ENCODE measurements around the gene PLEKHG5. TPM values are rescaled to one million over a fixed set of nuclear protein-coding genes. Genes with fewer than 3 reads are reported as not detected.

PLEKHG5 gene
- polyA plus RNA-seq, 1 experiment: 4.2 TPM

DNA sequence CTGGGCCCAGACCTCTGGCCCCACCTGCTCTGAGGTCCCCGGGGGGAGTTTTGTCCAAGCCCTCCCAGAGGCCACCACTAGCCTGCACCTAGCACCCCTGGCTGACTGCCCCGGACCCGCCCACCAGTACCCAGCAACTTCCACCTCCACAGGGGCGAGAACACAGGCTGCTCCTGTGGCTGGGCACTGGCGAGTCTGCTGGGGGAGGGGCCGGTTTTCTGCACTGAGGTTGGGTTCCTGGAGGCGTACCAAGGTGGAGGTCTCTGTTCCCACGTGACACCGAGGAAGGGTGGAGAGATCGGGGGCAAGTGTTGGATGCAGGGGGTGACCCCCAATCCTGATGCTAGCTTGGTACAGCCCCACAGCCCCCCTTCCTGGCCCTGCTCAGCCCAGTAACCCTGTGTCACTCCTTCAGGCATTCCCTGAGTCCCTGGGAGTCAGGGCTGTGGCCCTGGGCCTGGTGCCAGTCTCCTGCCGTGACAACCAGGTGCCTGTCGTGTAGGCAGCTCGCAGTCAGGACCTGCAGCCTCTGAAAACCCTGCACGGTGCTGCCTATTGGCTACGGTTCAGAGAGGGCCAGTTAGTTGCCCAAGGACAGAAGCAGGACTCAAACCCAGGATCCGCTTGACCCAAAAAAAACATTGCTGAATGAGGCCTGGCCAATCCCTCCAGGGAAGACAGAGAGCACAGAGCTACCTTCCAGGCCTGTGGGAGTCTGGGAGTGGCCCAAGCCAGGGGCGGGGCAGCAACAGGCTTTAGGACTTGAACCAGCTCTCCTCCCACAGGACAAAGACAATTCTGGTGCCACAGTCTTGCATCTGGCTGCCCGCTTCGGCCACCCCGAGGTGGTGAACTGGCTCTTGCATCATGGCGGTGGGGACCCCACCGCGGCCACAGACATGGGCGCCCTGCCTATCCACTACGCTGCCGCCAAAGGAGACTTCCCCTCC lies 63.8 kb downstream of the PLEKHG5 start:
- Histone ChIP-seq H3K9me3 (ENCODE audit: control insufficient read depth, insufficient read depth, low read length) (no peaks in the 10 kb centered on the region; the same call in 1 of the 2 replicates), H3K4me3 (ENCODE audit: low read depth, low read length) (no peak overlapping the region), H3K27ac (ENCODE audit: low read depth, low read length) (no peak overlapping the region), H3K27me3 (ENCODE audit: control insufficient read depth, insufficient read depth, low read length) (peaks cover 58% of the 10 kb centered on the region)
- ChIA-PET CTCF (no interaction called here), POLR2A (no interaction called here)
- no peak for DNase-seq (ENCODE audit: low read depth, low spot score)
- TF ChIP-seq, protein P1, sequence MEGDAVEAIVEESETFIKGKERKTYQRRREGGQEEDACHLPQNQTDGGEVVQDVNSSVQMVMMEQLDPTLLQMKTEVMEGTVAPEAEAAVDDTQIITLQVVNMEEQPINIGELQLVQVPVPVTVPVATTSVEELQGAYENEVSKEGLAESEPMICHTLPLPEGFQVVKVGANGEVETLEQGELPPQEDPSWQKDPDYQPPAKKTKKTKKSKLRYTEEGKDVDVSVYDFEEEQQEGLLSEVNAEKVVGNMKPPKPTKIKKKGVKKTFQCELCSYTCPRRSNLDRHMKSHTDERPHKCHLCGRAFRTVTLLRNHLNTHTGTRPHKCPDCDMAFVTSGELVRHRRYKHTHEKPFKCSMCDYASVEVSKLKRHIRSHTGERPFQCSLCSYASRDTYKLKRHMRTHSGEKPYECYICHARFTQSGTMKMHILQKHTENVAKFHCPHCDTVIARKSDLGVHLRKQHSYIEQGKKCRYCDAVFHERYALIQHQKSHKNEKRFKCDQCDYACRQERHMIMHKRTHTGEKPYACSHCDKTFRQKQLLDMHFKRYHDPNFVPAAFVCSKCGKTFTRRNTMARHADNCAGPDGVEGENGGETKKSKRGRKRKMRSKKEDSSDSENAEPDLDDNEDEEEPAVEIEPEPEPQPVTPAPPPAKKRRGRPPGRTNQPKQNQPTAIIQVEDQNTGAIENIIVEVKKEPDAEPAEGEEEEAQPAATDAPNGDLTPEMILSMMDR (IDR thresholded peaks at IDR 0.05; ENCODE audit: low read depth, low read length): no peak

GRCh38 chr1:6426972-6427350 lies 64.5 kb downstream of the PLEKHG5 start:
- H3K27me3 ChIP-seq (ENCODE audit: control insufficient read depth, insufficient read depth, low read length): peaks cover 62% of the 10 kb centered on the region
- ChIA-PET CTCF (interaction anchor here (0.6 to 1.4 kb wide), 2 partner anchors 11 to 16 kb away, joined by 5 read pairs; no protein-coding TSS in a partner anchor), POLR2A (no interaction called here)
- no peak for DNase-seq (ENCODE audit: low read depth, low spot score)
- TF ChIP-seq, protein P1 (IDR thresholded peaks at IDR 0.05; ENCODE audit: low read depth, low read length): no peak
- no peak overlapping the region for H3K4me3 ChIP-seq (ENCODE audit: low read depth, low read length)
- H3K27ac ChIP-seq (ENCODE audit: low read depth, low read length): no peak overlapping the region
- no peaks in the 10 kb centered on the region; the same call in 1 of the 2 replicates for H3K9me3 ChIP-seq (ENCODE audit: control insufficient read depth, insufficient read depth, low read length)

DNA sequence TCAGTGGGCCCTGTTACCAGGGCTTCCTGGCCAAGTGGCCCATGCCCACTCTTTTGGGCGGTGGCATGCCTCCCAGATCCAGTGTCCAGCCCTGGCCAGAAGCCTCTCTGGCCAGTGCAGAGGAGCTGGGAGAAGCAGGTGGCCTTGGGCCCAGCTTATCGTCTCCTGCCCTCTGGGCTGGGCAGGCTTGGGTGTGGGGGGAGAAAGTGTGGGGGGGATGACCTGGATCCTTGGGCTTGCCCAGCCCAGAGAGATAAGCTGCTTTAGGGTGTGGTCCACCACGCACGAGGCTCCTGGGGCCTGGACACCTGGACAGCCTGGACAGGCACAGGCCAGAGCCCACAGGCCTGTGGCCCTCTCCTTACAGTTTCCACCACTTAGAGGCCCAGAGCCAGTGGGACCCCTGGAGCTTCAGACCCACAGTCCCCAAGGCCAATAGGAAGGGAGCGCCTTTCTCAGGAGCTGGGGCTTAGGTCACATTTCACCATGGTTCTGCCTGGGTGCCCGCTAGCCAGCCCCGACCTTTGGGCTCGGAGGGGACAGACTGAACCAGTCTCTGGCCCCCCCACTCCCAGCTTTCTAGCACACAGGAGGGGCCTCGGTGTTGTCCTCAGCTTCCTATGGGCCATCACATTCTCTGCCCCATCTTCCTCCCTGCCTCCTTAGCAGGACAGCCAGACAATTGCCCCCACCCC lies 65.0 kb downstream of the PLEKHG5 start:
- peaks cover 67% of the 10 kb centered on the region for H3K27me3 ChIP-seq (ENCODE audit: control insufficient read depth, insufficient read depth, low read length)
- no peak overlapping the region for H3K27ac ChIP-seq (ENCODE audit: low read depth, low read length)
- TF ChIP-seq, protein P1 (IDR thresholded peaks at IDR 0.05; ENCODE audit: low read depth, low read length): no peak
- CTCF ChIA-PET: interaction anchor here (0.6 to 1.4 kb wide), 2 partner anchors 12 to 17 kb away, joined by 5 read pairs; no protein-coding TSS in a partner anchor
- no peak for DNase-seq (ENCODE audit: low read depth, low spot score)
- POLR2A ChIA-PET: no interaction called here
- no peaks in the 10 kb centered on the region; the same call in 1 of the 2 replicates for H3K9me3 ChIP-seq (ENCODE audit: control insufficient read depth, insufficient read depth, low read length)
- no peak overlapping the region for H3K4me3 ChIP-seq (ENCODE audit: low read depth, low read length)

DNA sequence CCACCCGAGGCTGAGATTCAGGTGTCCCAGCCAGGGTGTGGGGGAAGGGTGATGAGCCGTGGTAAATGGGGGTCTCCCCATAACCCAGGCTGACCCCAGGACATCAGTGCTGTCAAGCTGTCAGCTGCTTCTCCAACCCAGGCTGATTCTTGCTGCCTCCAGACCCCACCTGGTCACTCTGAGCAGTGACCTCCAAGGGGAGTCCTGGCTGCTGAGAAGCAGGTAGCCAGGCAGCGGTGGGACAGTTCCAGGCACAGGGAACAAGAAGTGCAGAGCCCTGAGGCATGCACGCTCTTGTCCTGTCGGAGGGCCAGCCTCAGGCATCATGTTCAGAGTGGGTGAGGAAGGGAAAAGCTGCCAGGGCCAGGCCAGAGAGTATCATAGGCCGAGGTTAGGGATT lies 65.8 kb downstream of the PLEKHG5 start:
- no peak overlapping the region for H3K4me3 ChIP-seq (ENCODE audit: low read depth, low read length)
- ChIA-PET CTCF (interaction anchor here (1.4 kb wide), 1 partner anchor 12 kb away, joined by 5 read pairs; no protein-coding TSS in a partner anchor), POLR2A (no interaction called here)
- peaks cover 67% of the 10 kb centered on the region for H3K27me3 ChIP-seq (ENCODE audit: control insufficient read depth, insufficient read depth, low read length)
- no peak for DNase-seq (ENCODE audit: low read depth, low spot score)
- TF ChIP-seq, protein P1 (IDR thresholded peaks at IDR 0.05; ENCODE audit: low read depth, low read length): no peak
- H3K27ac ChIP-seq (ENCODE audit: low read depth, low read length): no peak overlapping the region
- no peaks in the 10 kb centered on the region; the same call in 1 of the 2 replicates for H3K9me3 ChIP-seq (ENCODE audit: control insufficient read depth, insufficient read depth, low read length)
